ENCODE data around the gene PACRG. TPM values are rescaled to one million over a fixed set of nuclear protein-coding genes. Genes with fewer than 3 reads are reported as not detected.

PACRG gene
- total RNA-seq, 1 experiment from 2014 or later = not detected

- no peak for DNase-seq (ENCODE audit: low read depth)
Observed at GRCh38 chr6:163351013-163351412, 623.2 kb downstream of the PACRG start.

- no peak for DNase-seq (ENCODE audit: low read depth)
Observed at GRCh38 chr6:163352011-163352685, 624.4 kb downstream of the PACRG start.

- DNase-seq (ENCODE audit: low read depth) = no peak
Observed at GRCh38 chr6:163352966-163353365, 625.2 kb downstream of the PACRG start.

- DNase-seq (ENCODE audit: low read depth) = no peak
Observed at GRCh38 chr6:163354085-163354484, 626.3 kb downstream of the PACRG start.

- peak; percentile 56 for DNase-seq (ENCODE audit: low read depth)
Observed at GRCh38 chr6:163354761-163355425, 627.1 kb downstream of the PACRG start.

GRCh38 chr6:163355426-163355991, 627.7 kb downstream of the PACRG start:
- DNase-seq (ENCODE audit: low read depth) = peak; percentile 71

- DNase-seq (ENCODE audit: low read depth) = peak; percentile 88
Observed at GRCh38 chr6:163356324-163356723, 628.5 kb downstream of the PACRG start.

GRCh38 chr6:163356743-163357142, 629.0 kb downstream of the PACRG start:
- no peak for DNase-seq (ENCODE audit: low read depth)

GRCh38 chr6:163364641-163365040, 636.9 kb downstream of the PACRG start:
- no peak for DNase-seq (ENCODE audit: low read depth)

Other genes with a start within 250 kb of the PACRG start
- not detected in 2 replicates for gene PRKN, start 208 bp upstream of the PACRG start, total RNA-seq (2014; rRNA removed; shearing (Covaris generic))

Measured in RPMI7951 (cell line).